Measurements from ENCODE around the gene AATK.
"Not testable (repeated sequence)": the region's sequence is repeated elsewhere in the genome, so short reads cannot be mapped to it uniquely, and the experiment has no call there.

AATK gene

GRCh38 chr17:81146208-81146607, 19.8 kb downstream of the AATK start:
- not testable (repeated sequence) for H3K4me1 ChIP-seq (ENCODE audit: control insufficient read depth, insufficient read depth, low read length); H3K9ac ChIP-seq (ENCODE audit: low read depth, low read length); H3K4me3 ChIP-seq (ENCODE audit: low read depth, low read length); H3K9me3 ChIP-seq (ENCODE audit: control insufficient read depth, insufficient read depth, low read length); H3K27me3 ChIP-seq (ENCODE audit: control insufficient read depth, insufficient read depth, low read length); H3K36me3 ChIP-seq (ENCODE audit: control insufficient read depth, insufficient read depth, low read length)

GRCh38 chr17:81144423-81144781, 21.6 kb downstream of the AATK start:
- no peaks in the 10 kb centered on the region for H3K4me1 ChIP-seq (ENCODE audit: control insufficient read depth, insufficient read depth, low read length)
- no peak overlapping the region for H3K4me3 ChIP-seq (ENCODE audit: low read depth, low read length)
- no peak overlapping the region for H3K9ac ChIP-seq (ENCODE audit: low read depth, low read length)
- no peaks in the 10 kb centered on the region for H3K27me3 ChIP-seq (ENCODE audit: control insufficient read depth, insufficient read depth, low read length)
- H3K36me3 ChIP-seq (ENCODE audit: control insufficient read depth, insufficient read depth, low read length) = no peaks in the 10 kb centered on the region
- H3K9me3 ChIP-seq (ENCODE audit: control insufficient read depth, insufficient read depth, low read length) = no peaks in the 10 kb centered on the region

GRCh38 chr17:81143717-81144422, 22.2 kb downstream of the AATK start:
- H3K9ac ChIP-seq (ENCODE audit: low read depth, low read length) = no peak overlapping the region
- no peaks in the 10 kb centered on the region for H3K36me3 ChIP-seq (ENCODE audit: control insufficient read depth, insufficient read depth, low read length)
- H3K9me3 ChIP-seq (ENCODE audit: control insufficient read depth, insufficient read depth, low read length) = no peaks in the 10 kb centered on the region
- no peaks in the 10 kb centered on the region for H3K27me3 ChIP-seq (ENCODE audit: control insufficient read depth, insufficient read depth, low read length)
- no peaks in the 10 kb centered on the region for H3K4me1 ChIP-seq (ENCODE audit: control insufficient read depth, insufficient read depth, low read length)
- H3K4me3 ChIP-seq (ENCODE audit: low read depth, low read length) = no peak overlapping the region

- Histone ChIP-seq H3K27me3 (ENCODE audit: control insufficient read depth, insufficient read depth, low read length) (no peaks in the 10 kb centered on the region), H3K4me1 (ENCODE audit: control insufficient read depth, insufficient read depth, low read length) (no peaks in the 10 kb centered on the region), H3K9me3 (ENCODE audit: control insufficient read depth, insufficient read depth, low read length) (no peaks in the 10 kb centered on the region), H3K36me3 (ENCODE audit: control insufficient read depth, insufficient read depth, low read length) (no peaks in the 10 kb centered on the region), H3K9ac (ENCODE audit: low read depth, low read length) (no peak overlapping the region), H3K4me3 (ENCODE audit: low read depth, low read length) (no peak overlapping the region)
These were observed 22.9 kb downstream of the AATK start for GRCh38 chr17:81143200-81143527.

GRCh38 chr17:81142301-81143199, 23.5 kb downstream of the AATK start:
- H3K9ac ChIP-seq (ENCODE audit: low read depth, low read length) = no peak overlapping the region
- H3K4me3 ChIP-seq (ENCODE audit: low read depth, low read length) = no peak overlapping the region
- no peaks in the 10 kb centered on the region for H3K4me1 ChIP-seq (ENCODE audit: control insufficient read depth, insufficient read depth, low read length)
- no peaks in the 10 kb centered on the region for H3K36me3 ChIP-seq (ENCODE audit: control insufficient read depth, insufficient read depth, low read length)
- no peaks in the 10 kb centered on the region for H3K9me3 ChIP-seq (ENCODE audit: control insufficient read depth, insufficient read depth, low read length)
- no peaks in the 10 kb centered on the region for H3K27me3 ChIP-seq (ENCODE audit: control insufficient read depth, insufficient read depth, low read length)

- Histone ChIP-seq H3K9ac (ENCODE audit: low read depth, low read length) (no peak overlapping the region), H3K36me3 (ENCODE audit: control insufficient read depth, insufficient read depth, low read length) (no peaks in the 10 kb centered on the region), H3K4me3 (ENCODE audit: low read depth, low read length) (no peak overlapping the region), H3K9me3 (ENCODE audit: control insufficient read depth, insufficient read depth, low read length) (no peaks in the 10 kb centered on the region), H3K4me1 (ENCODE audit: control insufficient read depth, insufficient read depth, low read length) (no peaks in the 10 kb centered on the region), H3K27me3 (ENCODE audit: control insufficient read depth, insufficient read depth, low read length) (no peaks in the 10 kb centered on the region)
These were observed 25.3 kb downstream of the AATK start for GRCh38 chr17:81140695-81141094.

- no peaks in the 10 kb centered on the region for H3K27me3 ChIP-seq (ENCODE audit: control insufficient read depth, insufficient read depth, low read length)
- H3K9ac ChIP-seq (ENCODE audit: low read depth, low read length) = no peak overlapping the region
- no peaks in the 10 kb centered on the region for H3K36me3 ChIP-seq (ENCODE audit: control insufficient read depth, insufficient read depth, low read length)
- H3K9me3 ChIP-seq (ENCODE audit: control insufficient read depth, insufficient read depth, low read length) = no peaks in the 10 kb centered on the region
- H3K4me1 ChIP-seq (ENCODE audit: control insufficient read depth, insufficient read depth, low read length) = no peaks in the 10 kb centered on the region
- no peak overlapping the region for H3K4me3 ChIP-seq (ENCODE audit: low read depth, low read length)
These were observed 26.0 kb downstream of the AATK start for GRCh38 chr17:81140018-81140417.

GRCh38 chr17:81139428-81139827, 26.6 kb downstream of the AATK start:
- Histone ChIP-seq H3K4me1 (ENCODE audit: control insufficient read depth, insufficient read depth, low read length) (no peaks in the 10 kb centered on the region), H3K9me3 (ENCODE audit: control insufficient read depth, insufficient read depth, low read length) (no peaks in the 10 kb centered on the region), H3K4me3 (ENCODE audit: low read depth, low read length) (no peak overlapping the region), H3K36me3 (ENCODE audit: control insufficient read depth, insufficient read depth, low read length) (no peaks in the 10 kb centered on the region), H3K9ac (ENCODE audit: low read depth, low read length) (no peak overlapping the region), H3K27me3 (ENCODE audit: control insufficient read depth, insufficient read depth, low read length) (no peaks in the 10 kb centered on the region)

GRCh38 chr17:81138500-81138899, 27.5 kb downstream of the AATK start:
- H3K4me3 ChIP-seq (ENCODE audit: low read depth, low read length) = no peak overlapping the region
- H3K4me1 ChIP-seq (ENCODE audit: control insufficient read depth, insufficient read depth, low read length) = no peaks in the 10 kb centered on the region
- H3K36me3 ChIP-seq (ENCODE audit: control insufficient read depth, insufficient read depth, low read length) = no peaks in the 10 kb centered on the region
- H3K27me3 ChIP-seq (ENCODE audit: control insufficient read depth, insufficient read depth, low read length) = no peaks in the 10 kb centered on the region
- no peak overlapping the region for H3K9ac ChIP-seq (ENCODE audit: low read depth, low read length)
- no peaks in the 10 kb centered on the region for H3K9me3 ChIP-seq (ENCODE audit: control insufficient read depth, insufficient read depth, low read length)

GRCh38 chr17:81138083-81138482, 27.9 kb downstream of the AATK start:
- Histone ChIP-seq H3K4me3 (ENCODE audit: low read depth, low read length) (no peak overlapping the region), H3K9ac (ENCODE audit: low read depth, low read length) (no peak overlapping the region), H3K4me1 (ENCODE audit: control insufficient read depth, insufficient read depth, low read length) (no peaks in the 10 kb centered on the region), H3K27me3 (ENCODE audit: control insufficient read depth, insufficient read depth, low read length) (no peaks in the 10 kb centered on the region), H3K36me3 (ENCODE audit: control insufficient read depth, insufficient read depth, low read length) (no peaks in the 10 kb centered on the region), H3K9me3 (ENCODE audit: control insufficient read depth, insufficient read depth, low read length) (no peaks in the 10 kb centered on the region)

GRCh38 chr17:81137248-81137647, 28.8 kb downstream of the AATK start:
- H3K4me3 ChIP-seq (ENCODE audit: low read depth, low read length) = no peak overlapping the region
- H3K9me3 ChIP-seq (ENCODE audit: control insufficient read depth, insufficient read depth, low read length) = no peaks in the 10 kb centered on the region
- H3K9ac ChIP-seq (ENCODE audit: low read depth, low read length) = no peak overlapping the region
- H3K4me1 ChIP-seq (ENCODE audit: control insufficient read depth, insufficient read depth, low read length) = no peaks in the 10 kb centered on the region
- no peaks in the 10 kb centered on the region for H3K27me3 ChIP-seq (ENCODE audit: control insufficient read depth, insufficient read depth, low read length)
- no peaks in the 10 kb centered on the region for H3K36me3 ChIP-seq (ENCODE audit: control insufficient read depth, insufficient read depth, low read length)

- Histone ChIP-seq H3K36me3 (ENCODE audit: control insufficient read depth, insufficient read depth, low read length) (no peaks in the 10 kb centered on the region), H3K4me3 (ENCODE audit: low read depth, low read length) (no peak overlapping the region), H3K9ac (ENCODE audit: low read depth, low read length) (no peak overlapping the region), H3K27me3 (ENCODE audit: control insufficient read depth, insufficient read depth, low read length) (no peaks in the 10 kb centered on the region), H3K9me3 (ENCODE audit: control insufficient read depth, insufficient read depth, low read length) (no peaks in the 10 kb centered on the region), H3K4me1 (ENCODE audit: control insufficient read depth, insufficient read depth, low read length) (no peaks in the 10 kb centered on the region)
These were observed 29.7 kb downstream of the AATK start for GRCh38 chr17:81136366-81136765.

Data from iPS-15b (cell line).